Neural cell (in vitro differentiated cells): ENCODE results near the gene METTL3. TPM values are rescaled to one million over a fixed set of nuclear protein-coding genes. Genes with fewer than 3 reads are reported as not detected.
A peak's percentile ranks its signal among the peaks of the same experiment; 100 is the strongest.

Source experiments
- H2AFZ ChIP-seq: fragments of 200-600, 300-800 bp; sonication (generic), shearing (Covaris generic); 2 replicates; pipeline ENCODE4 v1.6.0; 2014; ENCODE audit warnings: low read depth, mild to moderate bottlenecking, antibody characterized with exemption, low read length, moderate library complexity
- H3F3A ChIP-seq: fragments of 200-600 bp; shearing (Covaris generic); 2 replicates; pipeline ENCODE4 v1.6.1; 2016; ENCODE audit warnings: mild to moderate bottlenecking, moderate library complexity, mixed read lengths, antibody characterized with exemption, low read length; ENCODE audit not compliant: insufficient read depth, poor library complexity, severe bottlenecking
- H3K27ac ChIP-seq: fragments of 200-600, 300-800 bp; sonication (generic), shearing (Covaris generic); 2 replicates; pipeline ENCODE4 v1.5.1; 2014; ENCODE audit warnings: mild to moderate bottlenecking, low read length, moderate library complexity
- H3K27me3 ChIP-seq: fragments of 300-800, 200-600 bp; sonication (generic), shearing (Covaris generic); 2 replicates; pipeline ENCODE4 v1.6.0; 2014; ENCODE audit warnings: mild to moderate bottlenecking, low read depth, low read length, moderate library complexity; ENCODE audit not compliant: insufficient read depth
- H3K36me3 ChIP-seq: fragments of 300-800, 200-600 bp; sonication (generic), shearing (Covaris generic); 2 replicates; pipeline ENCODE4 v1.5.1; 2014; ENCODE audit warnings: mild to moderate bottlenecking, antibody characterized with exemption, low read length, moderate library complexity; ENCODE audit not compliant: insufficient read depth
- H3K4me2 ChIP-seq: fragments of 300-800, 200-600 bp; sonication (generic), shearing (Covaris generic); 2 replicates; pipeline ENCODE4 v1.6.0; 2014; ENCODE audit warnings: mild to moderate bottlenecking, low read length
- H3K4me3 ChIP-seq: fragments of 300-800, 200-600 bp; sonication (generic), shearing (Covaris generic); 2 replicates; pipeline ENCODE4 v1.5.1; 2014; ENCODE audit warnings: mild to moderate bottlenecking, low read length, moderate library complexity
- H3K79me2 ChIP-seq: fragments of 200-600 bp; shearing (Covaris generic); replicated peaks from 2 replicates; pipeline ENCODE4 v1.6.0; 2014; ENCODE audit warnings: mild to moderate bottlenecking, low read length, moderate library complexity; ENCODE audit not compliant: insufficient read depth
- H3K9ac ChIP-seq: fragments of 300-800, 200-600 bp; sonication (generic), shearing (Covaris generic); 2 replicates; pipeline ENCODE4 v1.6.1; 2016; ENCODE audit warnings: mild to moderate bottlenecking, low read length, mixed read lengths
- H3K9me2 ChIP-seq: fragments of 200-600 bp; shearing (Covaris generic); 2 replicates; pipeline ENCODE4 v1.6.1; 2016; ENCODE audit warnings: mild to moderate bottlenecking, low read length, mixed read lengths; ENCODE audit not compliant: insufficient read depth
- H3K9me3 ChIP-seq: fragments of 200-600, 300-800 bp; sonication (generic), shearing (Covaris generic); 2 replicates; pipeline ENCODE4 v1.6.1; 2016; ENCODE audit warnings: mild to moderate bottlenecking, mixed run types, low read length, moderate library complexity, mixed read lengths
- H4K20me1 ChIP-seq: fragments of 200-600 bp; shearing (Covaris generic); 2 replicates; pipeline ENCODE4 v1.6.1; 2016; ENCODE audit warnings: mild to moderate bottlenecking, mixed run types; ENCODE audit not compliant: insufficient read depth
- EP300 ChIP-seq: fragments of 450-650 bp; conservative IDR thresholded peaks from 2 replicates; pipeline ENCODE4 v1.6.1; 2014; ENCODE audit warnings: antibody characterized with exemption, mild to moderate bottlenecking, moderate library complexity; ENCODE audit not compliant: poor library complexity, severe bottlenecking
- EZH2 ChIP-seq: fragments of 200-600, 300-800 bp; shearing (Covaris generic), sonication (generic); IDR thresholded peaks from 2 replicates; pipeline ENCODE4 v1.6.1; 2014; ENCODE audit warnings: antibody characterized with exemption, low read length, borderline replicate concordance, mild to moderate bottlenecking; ENCODE audit not compliant: insufficient read depth, poor library complexity, severe bottlenecking
- MXI1 ChIP-seq: fragments of 450-650 bp; conservative IDR thresholded peaks from 2 replicates; pipeline ENCODE4 v1.6.1; 2014; ENCODE audit warnings: antibody characterized with exemption, mild to moderate bottlenecking; ENCODE audit not compliant: poor library complexity, severe bottlenecking
- POLR2AphosphoS5 ChIP-seq: IDR thresholded peaks from 2 replicates; pipeline ENCODE4 v1.6.1; 2012
- RAD21 ChIP-seq: fragments of 450-650 bp; conservative IDR thresholded peaks from 2 replicates; pipeline ENCODE4 v1.6.1; 2014; ENCODE audit warnings: antibody characterized with exemption, mild to moderate bottlenecking, moderate library complexity
- REST ChIP-seq: IDR thresholded peaks from 2 replicates; pipeline ENCODE4 v1.6.1; 2012; ENCODE audit warnings: borderline replicate concordance
- SMC3 ChIP-seq: fragments of 450-650 bp; conservative IDR thresholded peaks from 2 replicates; pipeline ENCODE4 v1.6.1; 2014; ENCODE audit warnings: antibody characterized with exemption, mild to moderate bottlenecking, moderate library complexity; ENCODE audit not compliant: poor library complexity
- TAF1 ChIP-seq: IDR thresholded peaks from 2 replicates; pipeline ENCODE4 v1.6.1; 2012; ENCODE audit warnings: low read depth
- polyA plus RNA-seq: library from polyadenylated mRNA; depleted of rRNA; stranded (reverse); fragments of >200 nt; gene quantifications from 2 replicates; pipeline ENCODE4 v1.2.3, GENCODE V29; 2014
- TF ChIP-seq, protein P1 (sequence below): fragments of 450-650 bp; IDR thresholded peaks from 2 replicates; pipeline ENCODE4 v1.5.1; 2014; ENCODE audit warnings: antibody characterized with exemption, mild to moderate bottlenecking, moderate library complexity; ENCODE audit not compliant: poor library complexity, severe bottlenecking

METTL3 gene
- polyA plus RNA-seq, 1 donor from 2014 or later = 262 TPM

DNA sequence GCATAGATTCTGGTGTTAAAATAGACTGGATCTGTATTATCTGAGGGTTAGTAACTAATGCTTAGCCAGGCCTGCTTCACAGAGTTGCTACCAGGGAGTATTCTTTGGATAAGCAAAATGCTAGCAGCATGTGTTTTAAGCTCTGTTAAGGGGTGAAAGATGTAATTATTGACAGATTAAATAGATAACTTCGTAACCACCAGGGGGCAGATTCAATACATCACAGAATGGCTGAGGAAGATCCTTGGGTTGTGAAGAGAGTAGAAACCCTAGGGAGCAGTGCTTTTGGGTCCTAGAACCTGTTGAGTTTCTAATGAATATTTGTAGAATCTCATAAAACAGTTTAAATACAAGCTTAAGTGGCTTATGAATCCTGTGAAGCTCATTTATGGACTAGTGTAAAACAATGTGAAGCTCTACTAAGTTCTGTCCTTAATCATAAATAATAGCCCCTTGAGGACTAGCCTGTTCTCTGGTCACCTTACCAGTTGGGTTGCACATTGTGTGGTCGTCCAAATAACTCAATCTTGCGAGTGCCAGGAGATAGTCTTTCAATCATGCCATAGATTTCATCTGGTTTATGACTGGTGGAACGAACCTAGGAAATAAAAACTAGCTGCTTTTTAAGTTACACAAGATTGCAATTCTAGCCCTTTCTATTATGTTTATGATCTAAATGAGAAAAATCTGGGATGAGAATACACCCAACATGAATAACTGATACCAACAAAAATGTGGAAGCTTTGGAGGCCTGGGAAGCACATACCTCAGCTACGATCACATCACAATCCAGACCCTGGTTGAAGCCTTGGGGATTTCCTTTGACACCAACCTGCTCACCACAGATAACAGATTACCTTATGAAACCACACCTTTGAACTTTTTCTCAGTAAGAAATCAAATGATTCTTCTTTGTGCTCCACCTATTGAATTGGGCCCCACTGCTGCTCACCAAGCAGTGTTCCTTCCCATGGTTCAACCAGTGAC lies 12.3 kb downstream of the METTL3 start:
- Histone ChIP-seq H3K9me3 (no peaks in the 10 kb centered on the region), H3K9me2 (no peaks in the 10 kb centered on the region), H3K36me3 (peaks cover 17% of the 10 kb centered on the region), H4K20me1 (no peaks in the 10 kb centered on the region), H3K9ac (no peak overlapping the region), H3K79me2 (no peaks in the 10 kb centered on the region), H3F3A (no peaks in the 10 kb centered on the region), H2AFZ (no peak overlapping the region), H3K27ac (no peak overlapping the region), H3K4me3 (no peak overlapping the region), H3K4me2 (no peak overlapping the region), H3K27me3 (no peaks in the 10 kb centered on the region)
- TF ChIP-seq TAF1 = no peak
- TF ChIP-seq RAD21 = peak; percentile 78
- no peak for TF ChIP-seq POLR2AphosphoS5
- TF ChIP-seq MXI1 = no peak
- TF ChIP-seq REST = no peak
- peak; percentile 90 for TF ChIP-seq SMC3
- no peak for TF ChIP-seq EP300
- TF ChIP-seq, protein P1, sequence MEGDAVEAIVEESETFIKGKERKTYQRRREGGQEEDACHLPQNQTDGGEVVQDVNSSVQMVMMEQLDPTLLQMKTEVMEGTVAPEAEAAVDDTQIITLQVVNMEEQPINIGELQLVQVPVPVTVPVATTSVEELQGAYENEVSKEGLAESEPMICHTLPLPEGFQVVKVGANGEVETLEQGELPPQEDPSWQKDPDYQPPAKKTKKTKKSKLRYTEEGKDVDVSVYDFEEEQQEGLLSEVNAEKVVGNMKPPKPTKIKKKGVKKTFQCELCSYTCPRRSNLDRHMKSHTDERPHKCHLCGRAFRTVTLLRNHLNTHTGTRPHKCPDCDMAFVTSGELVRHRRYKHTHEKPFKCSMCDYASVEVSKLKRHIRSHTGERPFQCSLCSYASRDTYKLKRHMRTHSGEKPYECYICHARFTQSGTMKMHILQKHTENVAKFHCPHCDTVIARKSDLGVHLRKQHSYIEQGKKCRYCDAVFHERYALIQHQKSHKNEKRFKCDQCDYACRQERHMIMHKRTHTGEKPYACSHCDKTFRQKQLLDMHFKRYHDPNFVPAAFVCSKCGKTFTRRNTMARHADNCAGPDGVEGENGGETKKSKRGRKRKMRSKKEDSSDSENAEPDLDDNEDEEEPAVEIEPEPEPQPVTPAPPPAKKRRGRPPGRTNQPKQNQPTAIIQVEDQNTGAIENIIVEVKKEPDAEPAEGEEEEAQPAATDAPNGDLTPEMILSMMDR = peak; percentile 76
- no peak for TF ChIP-seq EZH2

DNA sequence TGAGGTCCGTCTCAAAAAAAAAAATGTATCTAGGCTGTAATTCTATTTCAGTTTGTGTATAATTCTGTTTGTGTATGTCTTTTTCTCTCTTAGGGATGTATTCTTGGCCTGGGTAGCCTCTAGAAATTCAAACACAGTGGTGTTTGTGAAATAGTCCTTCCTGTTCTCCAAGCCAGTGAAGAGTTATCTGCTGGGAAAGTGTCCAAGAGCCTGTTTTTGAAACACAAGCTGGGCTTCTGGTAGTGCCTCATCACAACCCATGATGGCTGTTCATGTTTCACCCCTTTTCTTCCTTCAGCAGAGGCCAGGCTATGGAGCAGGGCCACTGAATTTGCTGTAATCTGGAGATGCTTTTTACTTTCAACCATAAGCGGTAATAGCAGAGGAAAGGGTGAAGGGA lies 14.7 kb downstream of the METTL3 start:
- Histone ChIP-seq H3K4me2 (no peak overlapping the region), H3K27ac (no peak overlapping the region), H3F3A (no peaks in the 10 kb centered on the region), H3K9me3 (no peaks in the 10 kb centered on the region), H3K36me3 (peaks cover 13% of the 10 kb centered on the region), H3K4me3 (no peak overlapping the region), H3K79me2 (no peaks in the 10 kb centered on the region), H2AFZ (no peak overlapping the region), H4K20me1 (no peaks in the 10 kb centered on the region), H3K9ac (no peak overlapping the region), H3K9me2 (no peaks in the 10 kb centered on the region), H3K27me3 (no peaks in the 10 kb centered on the region)
- TF ChIP-seq RAD21 = no peak
- TF ChIP-seq, protein P1 = no peak
- no peak for TF ChIP-seq SMC3
- TF ChIP-seq POLR2AphosphoS5 = no peak
- TF ChIP-seq TAF1 = no peak
- no peak for TF ChIP-seq REST
- TF ChIP-seq MXI1 = no peak
- TF ChIP-seq EP300 = no peak
- TF ChIP-seq EZH2 = no peak
